HepG2 (cell line): ENCODE measurements around the gene KNL1. TPM values are rescaled to one million over a fixed set of nuclear protein-coding genes. Genes with fewer than 3 reads are reported as not detected.

Source experiments
- ATAC-seq: fragments of 200-7000 bp; cut with Tn5 transposase; 3 replicates; pipeline ENCODE4 v1.9.1; 2020; ENCODE audit warnings: mild to moderate bottlenecking, moderate library complexity
- BruUV-seq: library from RNA; stranded (reverse); fragments of 400-500 nt; replicated peaks from 2 replicates; lab custom pipeline; 2021; lab: Mats Ljungman, UMichigan
- CTCF ChIA-PET: fragments of 300-600 bp; formaldehyde crosslinking; extraction: SDS; loops from one replicate; lab custom pipeline; 2021; ENCODE audit warnings: low total read pairs, inconsistent platforms, low intra/inter-chr PET ratio; lab: Yijun Ruan, JAX
- POLR2A ChIA-PET: fragments of 350-600 bp; sonication (Branson Sonifier 250); formaldehyde crosslinking; loops from one replicate; lab custom pipeline; 2020; ENCODE audit warnings: antibody characterized with exemption, inconsistent platforms; lab: Yijun Ruan, JAX
- DNase-seq: peaks from one replicate; pipeline ENCODE4 v3.0.0-alpha.2; 2015; ENCODE audit warnings: low spot score
- FAIRE-seq: peaks from 3 replicates; lab custom pipeline; 2011; peaks lifted over from hg19 to GRCh38; lab: Jason Lieb, UNC
- H2AFZ ChIP-seq: one replicate; pipeline ENCODE4 v1.6.1; 2011; ENCODE audit warnings: low read length, inconsistent platforms
- H3K27ac ChIP-seq: fragments of 300-600 bp; 3 replicates; pipeline ENCODE4 v1.8.0; 2011; ENCODE audit warnings: mixed run types, mild to moderate bottlenecking, mixed read lengths, low read length, inconsistent platforms; ENCODE audit not compliant: insufficient read depth; ENCODE audit errors: extremely low read length
- H3K27me3 ChIP-seq, 2 experiments: fragments of 200-600 bp in 1 of 2; 2 replicates in 1 of 2; 3 replicates in 1 of 2; pipeline versions ENCODE4 v1.6.0 to v1.8.0; 2011; ENCODE audit warnings: low read length in 2 of 2, mild to moderate bottlenecking in 2 of 2, moderate library complexity in 2 of 2, inconsistent platforms in 1 of 2; ENCODE audit not compliant: insufficient read depth in 2 of 2, control insufficient read depth in 1 of 2
- H3K36me3 ChIP-seq, 2 experiments: fragments of 200-600 bp in 1 of 2; replicated peaks in 1 of 2; 2 replicates in 1 of 2; 3 replicates in 1 of 2; pipeline versions ENCODE4 v1.5.1 to v1.8.0; 2011; ENCODE audit warnings: low read length in 2 of 2, inconsistent platforms in 1 of 2; ENCODE audit not compliant: insufficient read depth in 2 of 2, control insufficient read depth in 1 of 2
- H3K4me1 ChIP-seq: 2 replicates; pipeline ENCODE4 v1.5.1; 2012; ENCODE audit warnings: low read length, inconsistent platforms; ENCODE audit not compliant: insufficient read depth
- H3K4me2 ChIP-seq: 2 replicates; pipeline ENCODE4 v1.6.0; 2011; ENCODE audit warnings: low read depth, low read length, inconsistent platforms
- H3K4me3 ChIP-seq, 3 experiments: fragments of 200-600 bp in 1 of 3; sonication (generic), shearing (Covaris generic) in 1 of 3; replicated peaks in 1 of 3; 2 replicates each; pipeline ENCODE4 v1.5.1; 2011 to 2016; ENCODE audit warnings: low read length in 3 of 3, inconsistent platforms in 2 of 3, low read depth in 2 of 3, mild to moderate bottlenecking in 2 of 3, control low read depth in 1 of 3, mixed read lengths in 1 of 3; ENCODE audit not compliant: insufficient read depth in 1 of 3
- H3K79me2 ChIP-seq: one replicate; pipeline ENCODE4 v1.6.1; 2011; ENCODE audit warnings: low read length, inconsistent platforms; ENCODE audit not compliant: insufficient read depth
- H3K9ac ChIP-seq: 2 replicates; pipeline ENCODE4 v1.6.0; 2011; ENCODE audit warnings: mild to moderate bottlenecking, low read depth, low read length, inconsistent platforms; ENCODE audit not compliant: insufficient read depth
- H3K9me3 ChIP-seq: 2 replicates; pipeline ENCODE4 v1.5.1; 2012; ENCODE audit warnings: mild to moderate bottlenecking, low read length
- H4K20me1 ChIP-seq: 2 replicates; pipeline ENCODE4 v1.6.0; 2011; ENCODE audit warnings: inconsistent platforms, mild to moderate bottlenecking, low read length, moderate library complexity; ENCODE audit not compliant: insufficient read depth
- DR1 ChIP-seq: sonication (generic); formaldehyde crosslinking; IDR thresholded peaks from 2 replicates; pipeline ENCODE4 v1.8.0; 2021; ENCODE audit warnings: mild to moderate bottlenecking, missing genetic modification reagents, inconsistent platforms
- KDM3A ChIP-seq: IDR thresholded peaks from 2 replicates; pipeline ENCODE4 v1.6.1; 2018; ENCODE audit warnings: low read depth, missing compliant biosample characterization
- MYNN ChIP-seq: sonication (generic); formaldehyde crosslinking; IDR thresholded peaks from 2 replicates; pipeline ENCODE4 v1.4.0; 2020; ENCODE audit warnings: mild to moderate bottlenecking, low read depth, missing genetic modification reagents
- NR1H2 ChIP-seq: sonication (generic); formaldehyde crosslinking; IDR thresholded peaks from 2 replicates; pipeline ENCODE4 v1.8.1; 2022; ENCODE audit warnings: low read depth, missing genetic modification reagents, borderline replicate concordance
- RBM22 ChIP-seq: fragments of 200-400 bp; formaldehyde crosslinking; optimal IDR thresholded peaks from 2 replicates; pipeline ENCODE3; 2017; ENCODE audit warnings: mild to moderate bottlenecking, low read length, moderate library complexity
- ZFP90 ChIP-seq: sonication (generic); formaldehyde crosslinking; IDR thresholded peaks from 2 replicates; pipeline ENCODE4 v1.8.0; 2022; ENCODE audit warnings: missing genetic modification reagents, mild to moderate bottlenecking, inconsistent platforms, borderline replicate concordance
- ZNF281 ChIP-seq: sonication (generic); formaldehyde crosslinking; IDR thresholded peaks from 2 replicates; pipeline ENCODE4 v1.4.0; 2020; ENCODE audit warnings: missing genetic modification reagents, borderline replicate concordance
- ZNF317 ChIP-seq: sonication (generic); formaldehyde crosslinking; IDR thresholded peaks from 2 replicates; pipeline ENCODE4 v1.5.0; 2020; ENCODE audit warnings: mild to moderate bottlenecking, missing genetic modification reagents
- ZNF710 ChIP-seq: sonication (generic); formaldehyde crosslinking; IDR thresholded peaks from 2 replicates; pipeline ENCODE4 v1.5.0; 2020; ENCODE audit warnings: mild to moderate bottlenecking, missing genetic modification reagents, borderline replicate concordance
- WGBS: methylation state at CpG from one replicate; pipeline ENCODE4 v1.1.6; 2017; ENCODE audit warnings: low lambda C conversion rate; 5-methylcytosine and 5-hydroxymethylcytosine counted together
- in situ Hi-C: cut with HindIII; loops from 2 replicates; pipeline ENCODE4 v1.10.0; 2017; ENCODE audit warnings: low pct_unique_long_range_greater_than_20kb; ENCODE audit not compliant: extremely low pct_ligation_motif_present
- intact Hi-C: fragments of 100-400 bp; cut with micrococcal nuclease; formaldehyde crosslinking; loops from one replicate; pipeline ENCODE4 v1.10.0; 2022; ENCODE audit not compliant: unreplicated experiment
- polyA plus RNA-seq, 8 experiments: library from polyadenylated mRNA; depleted of rRNA in 3 of 8; stranded (reverse) in 7 of 8; unstranded in 1 of 8; fragments of >200 nt; fragmentation: Illumina TruSeq in 4 of 8; extraction: Trizol in 4 of 8; gene quantifications; 2 replicates each; pipeline versions ENCODE4 v1.2.1 to v1.2.3, GENCODE V29; 2011 to 2016; ENCODE audit warnings: low read depth in 4 of 8, missing spikeins in 1 of 8, mixed read lengths in 1 of 8; ENCODE audit not compliant: insufficient read depth in 1 of 8
- total RNA-seq, 5 experiments: library from RNA; depleted of rRNA; stranded (reverse); fragments of >200 nt; fragmentation: Illumina TruSeq; extraction: Trizol; gene quantifications; 2 replicates each; pipeline ENCODE4 v1.2.3, GENCODE V29; 2016; ENCODE audit warnings: low read depth in 1 of 5
- TF ChIP-seq, protein P1 (sequence below): sonication (generic); formaldehyde crosslinking; IDR thresholded peaks from 2 replicates; pipeline ENCODE4 v1.4.0; 2020; ENCODE audit warnings: mild to moderate bottlenecking, low read depth, missing genetic modification reagents

The KNL1 gene
- total and polyA plus RNA-seq, 2 of the 13 experiments (the other 11 are each of a cell fraction or from before 2014, with no cell fraction given), result 8.0 to 21.4 TPM

DNA sequence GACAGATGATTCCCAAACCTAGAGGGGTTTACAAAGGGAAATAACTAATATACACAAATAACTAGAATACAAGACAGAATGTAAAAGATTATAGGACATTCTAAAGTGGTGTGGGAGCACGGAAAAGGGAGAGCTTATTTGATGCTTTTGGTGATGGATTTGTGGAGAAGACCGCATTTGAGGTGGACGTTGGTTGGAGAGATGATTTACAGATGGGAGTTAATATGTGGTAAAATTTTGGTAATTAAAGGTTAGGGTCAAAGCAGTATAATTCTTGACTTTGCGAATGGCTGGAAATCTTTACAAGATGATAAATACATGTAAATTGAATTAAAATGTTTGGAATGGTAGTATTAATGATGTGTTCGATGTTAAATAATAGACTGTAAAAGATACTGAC lies 1.2 kb downstream of the KNL1 start (continued):
- TF ChIP-seq NR1H2 (CRISPR knock-in tag), result no peak
- TF ChIP-seq, protein P1, sequence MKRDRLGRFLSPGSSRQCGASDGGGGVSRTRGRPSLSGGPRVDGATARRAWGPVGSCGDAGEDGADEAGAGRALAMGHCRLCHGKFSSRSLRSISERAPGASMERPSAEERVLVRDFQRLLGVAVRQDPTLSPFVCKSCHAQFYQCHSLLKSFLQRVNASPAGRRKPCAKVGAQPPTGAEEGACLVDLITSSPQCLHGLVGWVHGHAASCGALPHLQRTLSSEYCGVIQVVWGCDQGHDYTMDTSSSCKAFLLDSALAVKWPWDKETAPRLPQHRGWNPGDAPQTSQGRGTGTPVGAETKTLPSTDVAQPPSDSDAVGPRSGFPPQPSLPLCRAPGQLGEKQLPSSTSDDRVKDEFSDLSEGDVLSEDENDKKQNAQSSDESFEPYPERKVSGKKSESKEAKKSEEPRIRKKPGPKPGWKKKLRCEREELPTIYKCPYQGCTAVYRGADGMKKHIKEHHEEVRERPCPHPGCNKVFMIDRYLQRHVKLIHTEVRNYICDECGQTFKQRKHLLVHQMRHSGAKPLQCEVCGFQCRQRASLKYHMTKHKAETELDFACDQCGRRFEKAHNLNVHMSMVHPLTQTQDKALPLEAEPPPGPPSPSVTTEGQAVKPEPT (CRISPR knock-in tag), result no peak
- TF ChIP-seq ZNF710, result no peak
- TF ChIP-seq, all 625 proteins: peak for 0

GRCh38 chr15:40595773-40596172 lies 1.7 kb downstream of the KNL1 start:
- intact Hi-C loops, result loop anchor here (10.0 kb wide), 2 partner anchors 99 to 159 kb away; partner anchors contain the start of genes RAD51 and RMDN3
- no peak for DNase-seq
- POLR2A ChIA-PET, result no interaction called here

More at GRCh38 chr15:40595773-40596172, 1.7 kb downstream of the KNL1 start:
- Histone ChIP-seq H3K36me3 (no peaks in the 10 kb centered on the region), H3K4me3 (peak overlapping the region; percentile 74 to 83 (median 81); a peak in 5 of 6 replicates), H3K4me1 (peaks cover 31% of the 10 kb centered on the region), H3K9me3 (no peaks in the 10 kb centered on the region), H2AFZ (peak overlapping the region; percentile 72), H3K79me2 (peaks cover 58% of the 10 kb centered on the region), H3K27me3 (no peaks in the 10 kb centered on the region; a peak in 1 of 5 replicates), H3K27ac (no peak overlapping the region), H3K4me2 (peak overlapping the region; percentile 93), H3K9ac (peak overlapping the region; percentile 93; the same call in 1 of the 2 replicates), H4K20me1 (no peaks in the 10 kb centered on the region)
- no TSS peak for BruUV-seq
- CTCF ChIA-PET, result no interaction called here
- in situ Hi-C loops, result no loop called here
- ATAC-seq (no peak), FAIRE-seq (no peak)
- TF ChIP-seq RBM22 (no peak), ZFP90 (no peak), ZNF281 (CRISPR knock-in tag) (no peak), ZNF317 (CRISPR knock-in tag) (no peak), KDM3A (CRISPR knock-in tag) (no peak), DR1 (CRISPR knock-in tag) (no peak), MYNN (CRISPR knock-in tag) (no peak)
- 22% methylated on average over 5 of the region's 5 CpGs for WGBS
